AG04450 (cell line): ENCODE data around the gene ATP7A. TPM values are rescaled to one million over a fixed set of nuclear protein-coding genes. Genes with fewer than 3 reads are reported as not detected.
"Not testable (repeated sequence)": the region's sequence is repeated elsewhere in the genome, so short reads cannot be mapped to it uniquely, and the experiment has no call there.

Source experiments
- CTCF ChIA-PET: fragments of 300-600, 350-600 bp; formaldehyde crosslinking; extraction: SDS; loops from one replicate; lab custom pipeline; 2022; ENCODE audit warnings: antibody characterized with exemption, inconsistent platforms; lab: Charles Lee
- POLR2A ChIA-PET: fragments of 350-600 bp; formaldehyde crosslinking; extraction: SDS; loops from one replicate; lab custom pipeline; 2021; ENCODE audit warnings: antibody characterized with exemption, inconsistent platforms; lab: Yijun Ruan, JAX
- DNase-seq: peaks from one replicate; pipeline ENCODE4 v3.0.0-alpha.2; 2011; ENCODE audit warnings: low read depth, low spot score
- H3K27ac ChIP-seq: one replicate; pipeline ENCODE4 v1.5.1; 2012; ENCODE audit warnings: low read depth, low read length, control low read depth
- H3K27me3 ChIP-seq: one replicate; pipeline ENCODE4 v1.6.0; 2012; ENCODE audit warnings: low read length; ENCODE audit not compliant: control insufficient read depth, insufficient read depth
- H3K4me3 ChIP-seq: 2 replicates; pipeline ENCODE4 v1.5.1; 2011; ENCODE audit warnings: mild to moderate bottlenecking, low read depth, low read length, control low read depth
- H3K9me3 ChIP-seq: 2 replicates; pipeline ENCODE4 v1.5.1; 2012; ENCODE audit warnings: low read length; ENCODE audit not compliant: control insufficient read depth, insufficient read depth
- CTCF ChIP-seq: IDR thresholded peaks from 2 replicates; pipeline ENCODE4 v1.5.1; 2011; ENCODE audit warnings: low read depth, low read length, control low read depth, inconsistent platforms
- polyA plus RNA-seq: library from polyadenylated mRNA; depleted of rRNA; stranded (reverse); fragments of >200 nt; gene quantifications from 2 replicates; pipeline ENCODE4 v1.2.3, GENCODE V29; 2011

ATP7A gene
- polyA plus RNA-seq, 1 experiment = 18.5 TPM

GRCh38 chrX:77938083-77938680 is 27.7 kb downstream of the ATP7A start:
- Histone ChIP-seq H3K4me3 (no peak overlapping the region), H3K27ac (no peak overlapping the region), H3K27me3 (no peaks in the 10 kb centered on the region), H3K9me3 (no peaks in the 10 kb centered on the region)
- CTCF ChIA-PET = no interaction called here
- no peak for TF ChIP-seq CTCF
- POLR2A ChIA-PET = no interaction called here
- no peak for DNase-seq

- H3K27ac ChIP-seq, POLR2A ChIA-PET, H3K27me3 ChIP-seq, DNase-seq, H3K9me3 ChIP-seq, H3K4me3 ChIP-seq, CTCF ChIA-PET: not testable (repeated sequence)
Observed at GRCh38 chrX:77945031-77945430, 34.5 kb downstream of the ATP7A start.

GRCh38 chrX:77945910-77946545 is 35.5 kb downstream of the ATP7A start:
- no peak for DNase-seq
- CTCF ChIA-PET = no interaction called here
- Histone ChIP-seq H3K27ac (no peak overlapping the region), H3K9me3 (no peaks in the 10 kb centered on the region), H3K4me3 (no peak overlapping the region), H3K27me3 (no peaks in the 10 kb centered on the region)
- no peak for TF ChIP-seq CTCF
- POLR2A ChIA-PET = no interaction called here

- CTCF ChIA-PET = no interaction called here
- TF ChIP-seq CTCF = no peak
- H3K4me3 ChIP-seq = no peak overlapping the region
- no peak overlapping the region for H3K27ac ChIP-seq
- POLR2A ChIA-PET = no interaction called here
- DNase-seq = no peak
- H3K9me3 ChIP-seq = no peaks in the 10 kb centered on the region
- H3K27me3 ChIP-seq = no peaks in the 10 kb centered on the region
Observed at GRCh38 chrX:77946571-77946970, 36.1 kb downstream of the ATP7A start.

- ChIA-PET POLR2A (no interaction called here), CTCF (no interaction called here)
- no peak for TF ChIP-seq CTCF
- Histone ChIP-seq H3K27me3 (no peaks in the 10 kb centered on the region), H3K9me3 (no peaks in the 10 kb centered on the region), H3K4me3 (no peak overlapping the region), H3K27ac (no peak overlapping the region)
- no peak for DNase-seq
Observed at GRCh38 chrX:77949840-77950239, 39.3 kb downstream of the ATP7A start.
